ENCODE measurements around the gene SLCO2A1.

The SLCO2A1 gene

DNA sequence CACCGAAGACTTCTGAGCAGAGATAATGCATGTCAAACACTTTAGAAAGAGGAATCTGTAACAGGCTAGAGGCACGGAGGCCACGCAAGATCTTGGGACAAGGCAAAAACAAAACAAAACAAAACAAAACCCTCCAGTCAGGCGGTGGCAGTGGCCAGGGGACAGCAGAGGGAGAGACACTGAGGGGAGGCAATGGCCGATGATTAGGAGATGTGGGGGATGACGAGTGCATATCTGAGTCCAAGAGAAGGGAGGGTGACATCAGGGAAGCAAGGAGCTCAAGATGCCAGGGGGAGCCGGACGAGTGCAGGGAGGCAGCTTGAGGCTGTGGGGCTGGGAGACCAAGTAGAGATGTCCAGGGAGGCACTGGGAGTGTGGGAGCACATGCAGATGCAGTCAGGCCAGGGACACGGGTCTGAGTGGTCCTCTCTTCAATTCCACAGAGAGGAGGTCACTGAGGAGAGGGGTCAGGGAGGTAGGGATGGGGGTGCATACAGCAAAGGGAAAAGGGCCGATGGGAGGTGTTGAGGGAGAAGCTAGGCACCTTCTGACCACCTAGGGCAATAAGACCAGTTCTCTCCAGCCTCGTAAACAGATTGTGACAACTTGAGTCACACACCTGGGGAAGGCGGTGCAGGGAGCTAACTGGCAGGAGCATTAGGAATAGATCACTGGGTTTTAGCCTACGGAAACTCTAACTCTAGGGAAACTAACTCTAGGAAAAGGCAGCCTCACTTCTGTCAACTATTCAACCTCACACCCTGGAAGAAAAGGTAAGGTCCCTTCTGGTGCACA lies 29.6 kb downstream of the SLCO2A1 start:
- no peak overlapping the region for H3K4me3 ChIP-seq
- TF ChIP-seq, protein P1, sequence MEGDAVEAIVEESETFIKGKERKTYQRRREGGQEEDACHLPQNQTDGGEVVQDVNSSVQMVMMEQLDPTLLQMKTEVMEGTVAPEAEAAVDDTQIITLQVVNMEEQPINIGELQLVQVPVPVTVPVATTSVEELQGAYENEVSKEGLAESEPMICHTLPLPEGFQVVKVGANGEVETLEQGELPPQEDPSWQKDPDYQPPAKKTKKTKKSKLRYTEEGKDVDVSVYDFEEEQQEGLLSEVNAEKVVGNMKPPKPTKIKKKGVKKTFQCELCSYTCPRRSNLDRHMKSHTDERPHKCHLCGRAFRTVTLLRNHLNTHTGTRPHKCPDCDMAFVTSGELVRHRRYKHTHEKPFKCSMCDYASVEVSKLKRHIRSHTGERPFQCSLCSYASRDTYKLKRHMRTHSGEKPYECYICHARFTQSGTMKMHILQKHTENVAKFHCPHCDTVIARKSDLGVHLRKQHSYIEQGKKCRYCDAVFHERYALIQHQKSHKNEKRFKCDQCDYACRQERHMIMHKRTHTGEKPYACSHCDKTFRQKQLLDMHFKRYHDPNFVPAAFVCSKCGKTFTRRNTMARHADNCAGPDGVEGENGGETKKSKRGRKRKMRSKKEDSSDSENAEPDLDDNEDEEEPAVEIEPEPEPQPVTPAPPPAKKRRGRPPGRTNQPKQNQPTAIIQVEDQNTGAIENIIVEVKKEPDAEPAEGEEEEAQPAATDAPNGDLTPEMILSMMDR (IDR thresholded peaks at IDR 0.05), result no peak
- DNase-seq (ENCODE audit: low spot score), result peak; percentile 73
- H3K27ac ChIP-seq, result no peak overlapping the region

DNA sequence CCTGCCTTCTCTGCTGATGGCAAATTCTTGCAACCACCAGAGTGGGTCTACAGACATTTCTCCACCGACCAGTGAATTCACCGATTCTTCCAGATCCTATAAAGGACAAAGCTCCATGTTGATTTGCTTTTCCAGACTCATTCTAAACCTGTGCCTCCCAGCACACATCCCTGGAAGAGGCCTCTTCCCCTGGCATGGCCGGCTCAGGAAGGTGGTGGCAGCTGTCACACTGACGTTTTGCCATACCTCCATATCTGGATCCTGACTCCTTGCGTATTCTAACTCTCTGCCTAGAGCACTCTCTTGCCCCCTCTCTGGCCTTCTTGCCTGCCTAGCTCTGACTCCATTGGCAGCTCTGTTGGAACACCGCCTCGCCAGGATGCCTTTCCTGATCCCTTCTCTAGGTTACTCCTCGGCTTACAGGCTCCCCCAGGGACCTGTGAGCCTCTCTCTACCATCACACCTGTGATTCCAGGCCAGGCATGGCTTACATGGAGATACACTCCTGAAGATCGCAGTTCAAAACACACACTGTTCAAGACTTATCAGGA lies 31.0 kb downstream of the SLCO2A1 start:
- TF ChIP-seq, protein P1 (IDR thresholded peaks at IDR 0.05), result no peak
- DNase-seq (ENCODE audit: low spot score), result peak; percentile 56
- H3K4me3 ChIP-seq, result no peak overlapping the region

DNA sequence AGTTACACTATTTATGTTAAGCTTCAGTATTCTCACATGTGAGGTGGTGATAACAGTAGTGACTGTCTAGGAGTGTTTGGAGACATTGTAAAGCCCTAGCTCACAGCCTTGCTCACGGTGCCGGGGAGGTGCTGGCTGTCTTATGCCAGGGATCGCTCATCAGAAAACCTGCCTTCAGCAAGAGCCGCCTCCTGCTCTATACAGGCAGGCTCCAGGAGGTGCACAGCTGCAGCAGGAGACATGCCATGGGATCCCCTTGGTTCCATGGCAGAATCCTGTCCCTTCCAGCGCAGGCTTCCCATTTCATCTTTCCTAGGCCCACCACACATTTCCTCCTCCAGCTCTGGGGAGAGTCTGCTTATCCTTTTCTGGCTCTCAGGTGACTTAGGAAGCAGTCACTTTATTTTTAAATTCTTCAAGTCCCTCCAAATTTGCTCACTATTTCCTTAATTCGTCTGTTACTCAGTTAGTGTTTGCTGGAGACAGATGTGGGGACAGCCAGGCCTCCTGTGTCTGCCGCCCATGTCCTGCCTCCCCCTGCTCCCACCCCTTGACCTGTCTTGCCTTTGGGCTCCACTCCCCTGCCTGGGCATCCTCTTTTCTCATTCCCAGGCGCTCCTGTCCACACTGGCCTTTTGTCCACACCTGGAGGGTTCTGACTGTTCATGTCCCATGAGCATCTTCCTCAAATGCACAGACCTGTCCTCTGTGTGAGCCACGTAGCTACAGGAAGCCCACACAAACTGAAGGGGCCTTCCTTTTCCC lies 31.7 kb downstream of the SLCO2A1 start:
- no peak overlapping the region for H3K27ac ChIP-seq
- TF ChIP-seq, protein P1 (IDR thresholded peaks at IDR 0.05), result no peak
- peak; percentile 62 for DNase-seq (ENCODE audit: low spot score)

More for the DNA sequence above, 31.0 kb downstream of the SLCO2A1 start:
- H3K27ac ChIP-seq, result no peak overlapping the region

DNA sequence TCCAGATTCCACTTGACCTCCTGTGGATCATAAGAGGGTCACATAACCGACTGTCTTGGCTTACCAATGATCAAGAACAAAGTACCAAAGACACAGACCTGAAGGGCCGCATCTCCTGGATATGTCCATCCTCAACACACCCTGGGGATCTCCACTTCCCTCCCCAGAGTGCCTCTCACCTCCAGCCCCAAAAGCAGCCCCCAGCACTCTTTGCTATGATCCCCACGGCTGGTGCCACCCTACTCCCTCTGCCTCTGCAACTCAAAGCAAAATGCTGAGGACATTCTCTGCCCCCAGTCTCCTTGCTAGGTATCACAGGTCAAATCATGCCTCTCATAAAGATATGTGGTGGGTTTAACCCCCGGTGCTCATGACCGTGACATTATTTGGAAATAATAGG lies 32.7 kb downstream of the SLCO2A1 start:
- peak; percentile 22 for DNase-seq (ENCODE audit: low spot score)
- Histone ChIP-seq H3K4me3 (no peak overlapping the region), H3K27ac (no peak overlapping the region)
- TF ChIP-seq, protein P1 (IDR thresholded peaks at IDR 0.05), result no peak

More for the DNA sequence above, 31.7 kb downstream of the SLCO2A1 start:
- H3K4me3 ChIP-seq, result no peak overlapping the region

DNA sequence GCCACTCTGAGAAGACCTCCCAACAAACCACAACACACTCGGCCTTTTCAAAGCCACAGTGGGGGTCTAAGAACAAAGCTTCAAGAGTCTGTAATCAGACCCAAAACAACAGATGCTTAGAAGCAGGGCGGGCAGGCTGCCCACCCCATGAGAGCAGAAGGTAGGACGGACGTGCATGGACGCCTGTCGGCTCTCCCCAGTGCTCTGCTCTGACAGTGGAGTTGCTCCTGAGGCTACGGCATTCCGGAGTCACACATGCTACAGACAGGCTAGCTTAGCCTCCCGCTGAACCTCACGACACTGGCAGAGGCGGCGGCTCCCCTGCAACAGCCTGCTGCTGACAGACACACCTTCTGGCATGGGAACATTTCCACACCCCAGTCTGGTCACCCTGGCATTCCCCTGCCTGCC lies 33.5 kb downstream of the SLCO2A1 start:
- TF ChIP-seq, protein P1 (IDR thresholded peaks at IDR 0.05), result no peak
- no peak overlapping the region for H3K27ac ChIP-seq
- peak; percentile 31 for DNase-seq (ENCODE audit: low spot score)
- H3K4me3 ChIP-seq, result no peak overlapping the region

DNA sequence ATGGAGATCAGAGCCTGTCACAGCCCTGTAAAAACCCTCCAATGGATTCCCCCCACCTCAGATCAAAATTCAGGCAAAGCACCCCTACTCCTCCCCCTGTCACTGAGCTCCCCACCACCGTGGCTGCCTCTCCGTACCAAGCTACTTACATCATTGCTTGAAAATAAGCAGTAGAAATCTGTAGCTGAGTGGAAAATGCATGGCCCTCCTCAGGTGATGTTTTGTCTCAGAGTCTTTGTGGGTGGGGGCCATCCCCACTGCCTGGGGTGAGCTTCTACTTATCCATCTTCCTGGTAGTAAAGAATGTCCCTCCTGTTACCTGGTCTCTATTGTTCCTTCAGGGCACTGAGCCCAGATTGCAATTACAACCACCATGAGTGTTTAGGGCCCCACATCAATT lies 34.5 kb downstream of the SLCO2A1 start:
- TF ChIP-seq, protein P1 (IDR thresholded peaks at IDR 0.05), result no peak
- H3K4me3 ChIP-seq, result no peak overlapping the region
- DNase-seq (ENCODE audit: low spot score), result peak; percentile 35
- no peak overlapping the region for H3K27ac ChIP-seq
